G401 (cell line): Measurements from ENCODE around the gene TOX4. TPM values are rescaled to one million over a fixed set of nuclear protein-coding genes. Genes with fewer than 3 reads are reported as not detected.
"Not testable (repeated sequence)": the region's sequence is repeated elsewhere in the genome, so short reads cannot be mapped to it uniquely, and the experiment has no call there.

ENCODE experiments used
- DNase-seq: peaks from one replicate; pipeline ENCODE4 v3.0.0-alpha.2; 2015; ENCODE audit warnings: low spot score
- in situ Hi-C: cut with HindIII; loops from 2 replicates; pipeline ENCODE4 v1.10.0; 2016; ENCODE audit warnings: low sequenced_read_pairs, mixed read lengths
- total RNA-seq: library from RNA; depleted of rRNA; stranded (reverse); fragments of >200 nt; shearing (Covaris generic); gene quantifications from 2 replicates; pipeline ENCODE4 v1.2.3, GENCODE V29; 2014; rRNA removed

TOX4 gene
- 45.6 and 56.6 TPM in 2 replicates for total RNA-seq

GRCh38 chr14:21476925-21477681 is at the start of gene TOX4, which contains the start of gene RAB2B:
Gene TOX4 (plus strand): TSS chr14:21477195. CDS start chr14:21477279, 84 bp downstream.
Gene RAB2B (minus strand): TSS chr14:21476959. CDS start chr14:21476872, 87 bp downstream.
- in situ Hi-C loops = no loop called here
- peak; percentile 100 for DNase-seq

GRCh38 chr14:21428930-21429329 is 48.1 kb upstream of the TOX4 start:
- in situ Hi-C loops = no loop called here

GRCh38 chr14:21431126-21431525 is 45.9 kb upstream of the TOX4 start:
- DNase-seq = no peak
- in situ Hi-C loops = no loop called here

More at GRCh38 chr14:21428930-21429329, 48.1 kb upstream of the TOX4 start:
- no peak for DNase-seq

- DNase-seq = no peak
- in situ Hi-C loops = no loop called here
These were observed 40.4 kb upstream of the TOX4 start for GRCh38 chr14:21436567-21437062.

GRCh38 chr14:21437063-21437901 is 39.7 kb upstream of the TOX4 start:
- peak; percentile 99 for DNase-seq
- in situ Hi-C loops = no loop called here

GRCh38 chr14:21440859-21441258 is 36.1 kb upstream of the TOX4 start:
- DNase-seq = no peak
- in situ Hi-C loops = no loop called here

GRCh38 chr14:21442657-21443056 is 34.3 kb upstream of the TOX4 start:
- DNase-seq, in situ Hi-C loops: not testable (repeated sequence)

GRCh38 chr14:21449899-21450216 is 27.1 kb upstream of the TOX4 start:
- no peak for DNase-seq

GRCh38 chr14:21454843-21455544 is 22.0 kb upstream of the TOX4 start:
- peak; percentile 6 for DNase-seq
- in situ Hi-C loops = no loop called here

More at GRCh38 chr14:21449899-21450216, 27.1 kb upstream of the TOX4 start:
- in situ Hi-C loops = no loop called here

- in situ Hi-C loops = no loop called here
These were observed 21.4 kb upstream of the TOX4 start for GRCh38 chr14:21455592-21455911.

GRCh38 chr14:21455912-21456667 is 20.9 kb upstream of the TOX4 start, which contains the start of gene CHD8:
Gene CHD8 (minus strand): TSS chr14:21456123. CDS start chr14:21431643, 24,480 bp downstream.
- in situ Hi-C loops = no loop called here
- peak; percentile 100 for DNase-seq

More at GRCh38 chr14:21455592-21455911, 21.4 kb upstream of the TOX4 start:
- no peak for DNase-seq

GRCh38 chr14:21467616-21468015 is 9.4 kb upstream of the TOX4 start:
- in situ Hi-C loops = no loop called here
- DNase-seq = no peak

- no peak for DNase-seq
- in situ Hi-C loops = no loop called here
These were observed 1.1 kb upstream of the TOX4 start for GRCh38 chr14:21475767-21476522.

GRCh38 chr14:21476523-21476924 is 471 bp upstream of the TOX4 start:
- DNase-seq = no peak
- in situ Hi-C loops = no loop called here

- DNase-seq = no peak
- in situ Hi-C loops = no loop called here
These were observed 9.7 kb downstream of the TOX4 start for GRCh38 chr14:21486640-21487087.

- in situ Hi-C loops = no loop called here
- DNase-seq = no peak
These were observed 18.1 kb downstream of the TOX4 start for GRCh38 chr14:21494902-21495762.

- in situ Hi-C loops = no loop called here
- no peak for DNase-seq
These were observed 19.5 kb downstream of the TOX4 start for GRCh38 chr14:21496453-21496852.
